Measurements from ENCODE around the gene INSYN2B.

INSYN2B gene

DNA sequence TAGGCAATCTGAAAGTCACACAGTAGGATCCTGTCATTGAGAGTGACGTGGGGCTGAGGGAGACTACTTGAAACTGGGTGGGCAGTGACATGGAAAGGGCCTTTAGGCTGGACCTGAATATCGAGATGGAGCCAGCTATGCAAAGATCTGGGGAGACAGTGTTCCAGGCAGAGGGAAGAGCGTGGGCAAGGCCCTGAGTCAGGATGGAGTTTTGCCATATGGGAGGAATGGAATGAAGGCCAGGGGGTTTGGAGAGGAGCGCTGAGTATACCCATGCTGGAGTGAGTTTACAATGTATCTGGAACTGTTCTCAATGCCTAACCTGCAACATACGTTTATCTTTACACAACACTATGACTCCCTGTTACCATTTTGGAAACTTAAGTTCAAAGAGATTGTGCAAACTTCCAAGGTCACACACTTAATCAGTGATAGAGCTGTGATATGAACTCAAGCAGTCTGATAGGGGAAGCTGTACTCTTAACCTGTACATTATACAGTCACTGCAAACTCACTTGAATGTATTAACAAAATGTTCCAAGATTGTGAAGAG lies 33.5 kb downstream of the INSYN2B start:
- TF ChIP-seq CTCF (IDR thresholded peaks at IDR 0.05; ENCODE audit: low read length) (no peak), EZH2 (IDR thresholded peaks at IDR 0.05; ENCODE audit: borderline replicate concordance, low read length) (no peak)
- H3K4me1 ChIP-seq (ENCODE audit: insufficient read depth, low read length, severe bottlenecking) = peaks cover 15% of the 10 kb centered on the region
- no peaks in the 10 kb centered on the region for H3K79me2 ChIP-seq (ENCODE audit: insufficient read depth, low read length)
- no peak overlapping the region for H3K4me3 ChIP-seq (ENCODE audit: low read depth, low read length, poor library complexity, severe bottlenecking)
- H3K27me3 ChIP-seq (ENCODE audit: insufficient read depth, low read length) = no peaks in the 10 kb centered on the region
- H3K36me3 ChIP-seq (ENCODE audit: insufficient read depth, low read length) = peaks cover 3% of the 10 kb centered on the region; the same call in 1 of the 2 replicates
- H3K9me2 ChIP-seq (ENCODE audit: low read depth, low read length) = no peaks in the 10 kb centered on the region
- no peak overlapping the region for H3K9ac ChIP-seq (ENCODE audit: low read length)
- H2AFZ ChIP-seq (ENCODE audit: low read length) = no peak overlapping the region
- no peak overlapping the region for H3K27ac ChIP-seq (ENCODE audit: low read depth, low read length, poor library complexity, severe bottlenecking)
- H3F3A ChIP-seq (ENCODE audit: insufficient read depth, low read length) = no peaks in the 10 kb centered on the region
- no peaks in the 10 kb centered on the region for H3K9me3 ChIP-seq (ENCODE audit: low read length)
- no peak overlapping the region for H3K4me2 ChIP-seq (ENCODE audit: low read length)
- H4K20me1 ChIP-seq (ENCODE audit: insufficient read depth, low read length) = no peaks in the 10 kb centered on the region

- Histone ChIP-seq H3K4me3 (ENCODE audit: low read depth, low read length, poor library complexity, severe bottlenecking) (no peak overlapping the region), H2AFZ (ENCODE audit: low read length) (no peak overlapping the region), H3K79me2 (ENCODE audit: insufficient read depth, low read length) (no peaks in the 10 kb centered on the region), H3K4me1 (ENCODE audit: insufficient read depth, low read length, severe bottlenecking) (peaks cover 15% of the 10 kb centered on the region), H3F3A (ENCODE audit: insufficient read depth, low read length) (no peaks in the 10 kb centered on the region), H4K20me1 (ENCODE audit: insufficient read depth, low read length) (no peaks in the 10 kb centered on the region), H3K9ac (ENCODE audit: low read length) (no peak overlapping the region), H3K36me3 (ENCODE audit: insufficient read depth, low read length) (peaks cover 3% of the 10 kb centered on the region; the same call in 1 of the 2 replicates), H3K9me3 (ENCODE audit: low read length) (no peaks in the 10 kb centered on the region), H3K9me2 (ENCODE audit: low read depth, low read length) (no peaks in the 10 kb centered on the region), H3K27ac (ENCODE audit: low read depth, low read length, poor library complexity, severe bottlenecking) (no peak overlapping the region), H3K27me3 (ENCODE audit: insufficient read depth, low read length) (no peaks in the 10 kb centered on the region), H3K4me2 (ENCODE audit: low read length) (no peak overlapping the region)
- TF ChIP-seq CTCF (IDR thresholded peaks at IDR 0.05; ENCODE audit: low read length) = no peak
- TF ChIP-seq EZH2 (IDR thresholded peaks at IDR 0.05; ENCODE audit: borderline replicate concordance, low read length) = no peak
Measured at GRCh38 chr5:169945831-169946261, 34.4 kb downstream of the INSYN2B start.

DNA sequence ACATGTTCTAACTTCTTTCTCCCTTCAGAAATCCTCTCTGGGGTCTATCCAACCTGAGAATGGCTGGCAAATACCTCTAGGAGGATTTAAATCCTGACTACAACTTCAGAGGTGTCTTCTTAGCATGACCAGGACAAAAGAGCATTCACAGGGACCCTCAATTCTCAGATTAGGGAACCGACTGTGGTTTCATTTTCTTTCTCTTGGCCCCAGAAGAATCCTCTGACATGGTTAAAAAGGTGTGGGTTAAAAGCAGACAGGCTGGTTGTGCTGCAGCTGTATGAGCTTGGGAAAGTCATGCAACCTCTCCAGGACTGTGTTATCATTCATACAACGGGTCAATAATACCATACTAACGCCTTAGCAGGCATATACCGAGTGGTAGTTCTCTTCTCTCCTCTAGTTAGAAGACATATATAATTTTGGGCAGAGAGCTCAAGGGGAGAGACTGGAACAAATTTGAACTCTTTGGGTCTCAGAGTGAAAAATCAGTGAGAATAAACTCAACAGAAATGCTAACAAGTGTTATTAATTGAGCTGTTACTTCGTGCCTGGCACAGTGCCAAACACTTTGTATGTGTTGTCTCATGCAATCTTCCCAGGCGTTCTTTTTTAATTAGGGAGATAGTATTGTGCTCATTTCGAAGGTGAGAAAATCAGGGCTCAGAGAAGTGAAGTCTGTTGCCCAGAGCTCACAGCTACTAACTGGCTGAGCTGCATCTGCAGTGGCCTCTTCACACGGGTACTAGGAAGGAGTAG lies 35.2 kb downstream of the INSYN2B start:
- Histone ChIP-seq H3K27ac (ENCODE audit: low read depth, low read length, poor library complexity, severe bottlenecking) (peak overlapping the region; percentile 54), H3K79me2 (ENCODE audit: insufficient read depth, low read length) (no peaks in the 10 kb centered on the region), H3K9ac (ENCODE audit: low read length) (peak overlapping the region; percentile 26; the same call in 1 of the 2 replicates), H3K9me2 (ENCODE audit: low read depth, low read length) (no peaks in the 10 kb centered on the region), H3K4me1 (ENCODE audit: insufficient read depth, low read length, severe bottlenecking) (peaks cover 15% of the 10 kb centered on the region), H3K36me3 (ENCODE audit: insufficient read depth, low read length) (peaks cover 3% of the 10 kb centered on the region; the same call in 1 of the 2 replicates), H4K20me1 (ENCODE audit: insufficient read depth, low read length) (no peaks in the 10 kb centered on the region), H3F3A (ENCODE audit: insufficient read depth, low read length) (no peaks in the 10 kb centered on the region), H2AFZ (ENCODE audit: low read length) (no peak overlapping the region), H3K4me2 (ENCODE audit: low read length) (peak overlapping the region; percentile 16), H3K4me3 (ENCODE audit: low read depth, low read length, poor library complexity, severe bottlenecking) (no peak overlapping the region), H3K9me3 (ENCODE audit: low read length) (no peaks in the 10 kb centered on the region), H3K27me3 (ENCODE audit: insufficient read depth, low read length) (no peaks in the 10 kb centered on the region)
- TF ChIP-seq EZH2 (IDR thresholded peaks at IDR 0.05; ENCODE audit: borderline replicate concordance, low read length) (no peak), CTCF (IDR thresholded peaks at IDR 0.05; ENCODE audit: low read length) (no peak)

Measured in OCI-LY1 (cell line).